Central memory CD8-positive, alpha-beta T cell (primary cell): ENCODE data around the gene TXLNG.
"Not testable (repeated sequence)": the region's sequence is repeated elsewhere in the genome, so short reads cannot be mapped to it uniquely, and the experiment has no call there.

Experiments
- ATAC-seq: fragments of 150-1000 bp; cut with Tn5 transposase; replicated peaks from 2 replicates; pipeline ENCODE4 v1.10.0; 2022; ENCODE audit warnings: mild to moderate bottlenecking, moderate FRiP score, moderate number of reproducible peaks; ENCODE audit not compliant: poor library complexity, severe bottlenecking; ENCODE audit errors: extremely low read depth
- DNase-seq, 2 donors: peaks; one replicate each; pipeline ENCODE4 v3.0.0; 2021; ENCODE audit warnings: low spot score in 2 of 2
- H3K27ac Mint-ChIP-seq: one replicate; pipeline ENCODE4 v1.8.0; 2022; ENCODE audit warnings: low read depth, mild to moderate bottlenecking, moderate library complexity, mixed read lengths
- H3K27me3 Mint-ChIP-seq: one replicate; pipeline ENCODE4 v1.8.0; 2022; ENCODE audit warnings: mixed read lengths
- H3K36me3 Mint-ChIP-seq: one replicate; pipeline ENCODE4 v1.8.0; 2022; ENCODE audit warnings: mild to moderate bottlenecking, moderate library complexity, mixed read lengths; ENCODE audit not compliant: insufficient read depth
- H3K4me1 Mint-ChIP-seq: one replicate; pipeline ENCODE4 v1.8.0; 2022; ENCODE audit warnings: mixed read lengths
- H3K4me3 Mint-ChIP-seq: one replicate; pipeline ENCODE4 v1.8.0; 2022; ENCODE audit warnings: mild to moderate bottlenecking, moderate library complexity, mixed read lengths
- H3K9me3 Mint-ChIP-seq: one replicate; pipeline ENCODE4 v1.8.0; 2022; ENCODE audit warnings: mixed read lengths

The TXLNG gene

GRCh38 chrX:16851827-16852226, 65.6 kb downstream of the TXLNG start:
- DNase-seq (no peak), ATAC-seq (no peak)
- Mint-ChIP-seq H3K36me3 (peaks cover 34% of the 10 kb centered on the region), H3K9me3 (no peaks in the 10 kb centered on the region), H3K4me3 (no peak overlapping the region), H3K27me3 (no peaks in the 10 kb centered on the region), H3K4me1 (peaks cover 9% of the 10 kb centered on the region), H3K27ac (no peak overlapping the region)

- Mint-ChIP-seq H3K9me3 (no peaks in the 10 kb centered on the region), H3K27ac (no peak overlapping the region), H3K36me3 (peaks cover 31% of the 10 kb centered on the region), H3K27me3 (no peaks in the 10 kb centered on the region), H3K4me3 (no peak overlapping the region), H3K4me1 (peaks cover 13% of the 10 kb centered on the region)
- no peak for DNase-seq
- ATAC-seq: no peak
These were observed 66.4 kb downstream of the TXLNG start for GRCh38 chrX:16852617-16853179.

GRCh38 chrX:16853537-16853936, 67.3 kb downstream of the TXLNG start:
- no peak overlapping the region for H3K27ac Mint-ChIP-seq
- H3K4me1 Mint-ChIP-seq: peaks cover 13% of the 10 kb centered on the region
- no peaks in the 10 kb centered on the region for H3K9me3 Mint-ChIP-seq

GRCh38 chrX:16855363-16856075, 69.3 kb downstream of the TXLNG start:
- Mint-ChIP-seq H3K27ac (no peak overlapping the region), H3K36me3 (peaks cover 22% of the 10 kb centered on the region), H3K9me3 (no peaks in the 10 kb centered on the region), H3K4me3 (no peak overlapping the region), H3K4me1 (peaks cover 27% of the 10 kb centered on the region), H3K27me3 (no peaks in the 10 kb centered on the region)
- no peak for ATAC-seq
- DNase-seq: no peak

More at GRCh38 chrX:16853537-16853936, 67.3 kb downstream of the TXLNG start:
- H3K4me3 Mint-ChIP-seq: no peak overlapping the region
- ATAC-seq (no peak), DNase-seq (no peak)
- H3K27me3 Mint-ChIP-seq: no peaks in the 10 kb centered on the region
- peaks cover 25% of the 10 kb centered on the region for H3K36me3 Mint-ChIP-seq

- H3K27me3 Mint-ChIP-seq, H3K9me3 Mint-ChIP-seq, H3K27ac Mint-ChIP-seq, DNase-seq, ATAC-seq, H3K4me3 Mint-ChIP-seq: not testable (repeated sequence)
- Mint-ChIP-seq H3K36me3 (peaks cover 26% of the 10 kb centered on the region), H3K4me1 (peaks cover 27% of the 10 kb centered on the region)
These were observed 69.8 kb downstream of the TXLNG start for GRCh38 chrX:16856076-16856404.

- no peak overlapping the region for H3K27ac Mint-ChIP-seq
- H3K4me1 Mint-ChIP-seq: peaks cover 27% of the 10 kb centered on the region
These were observed 70.5 kb downstream of the TXLNG start for GRCh38 chrX:16856744-16857143.

GRCh38 chrX:16862829-16863228, 76.6 kb downstream of the TXLNG start:
- Mint-ChIP-seq H3K27me3 (no peaks in the 10 kb centered on the region), H3K36me3 (peaks cover 22% of the 10 kb centered on the region), H3K27ac (no peak overlapping the region), H3K9me3 (no peaks in the 10 kb centered on the region), H3K4me1 (peaks cover 20% of the 10 kb centered on the region), H3K4me3 (no peak overlapping the region)
- DNase-seq (no peak), ATAC-seq (no peak)

More at GRCh38 chrX:16856744-16857143, 70.5 kb downstream of the TXLNG start:
- DNase-seq (no peak), ATAC-seq (no peak)
- no peak overlapping the region for H3K4me3 Mint-ChIP-seq
- no peaks in the 10 kb centered on the region for H3K9me3 Mint-ChIP-seq
- no peaks in the 10 kb centered on the region for H3K27me3 Mint-ChIP-seq
- H3K36me3 Mint-ChIP-seq: peaks cover 27% of the 10 kb centered on the region

- H3K9me3 Mint-ChIP-seq: no peaks in the 10 kb centered on the region
- peak overlapping the region; percentile 99 for H3K4me3 Mint-ChIP-seq
- ATAC-seq: no peak
- H3K27me3 Mint-ChIP-seq: no peaks in the 10 kb centered on the region
- peaks cover 15% of the 10 kb centered on the region for H3K4me1 Mint-ChIP-seq
- H3K27ac Mint-ChIP-seq: no peak overlapping the region
- no peak for DNase-seq
- peaks cover 10% of the 10 kb centered on the region for H3K36me3 Mint-ChIP-seq
These were observed 81.7 kb downstream of the TXLNG start for GRCh38 chrX:16867947-16868346.

- H3K27ac Mint-ChIP-seq: peak overlapping the region; percentile 90
- H3K4me1 Mint-ChIP-seq: peaks cover 15% of the 10 kb centered on the region
- no peaks in the 10 kb centered on the region for H3K27me3 Mint-ChIP-seq
- peak overlapping the region; percentile 99 for H3K4me3 Mint-ChIP-seq
- H3K36me3 Mint-ChIP-seq: peaks cover 8% of the 10 kb centered on the region
- no peaks in the 10 kb centered on the region for H3K9me3 Mint-ChIP-seq
- DNase-seq (no peak), ATAC-seq (no peak)
These were observed 82.7 kb downstream of the TXLNG start for GRCh38 chrX:16868920-16869319.

- DNase-seq (peak in 1 of 2 donors; percentile 13), ATAC-seq (peak; percentile 35)
- Mint-ChIP-seq H3K27me3 (no peaks in the 10 kb centered on the region), H3K36me3 (peaks cover 8% of the 10 kb centered on the region), H3K4me3 (peak overlapping the region; percentile 99), H3K9me3 (no peaks in the 10 kb centered on the region), H3K4me1 (peaks cover 15% of the 10 kb centered on the region), H3K27ac (peak overlapping the region; percentile 99)
These were observed 83.3 kb downstream of the TXLNG start for GRCh38 chrX:16869393-16870094.

GRCh38 chrX:16870095-16870861, 84.0 kb downstream of the TXLNG start, which contains the start of gene RBBP7:
Gene RBBP7, minus strand, starts transcription at chrX:16870362. Its CDS starts 309 bp downstream, at chrX:16870053.
- no peaks in the 10 kb centered on the region for H3K27me3 Mint-ChIP-seq
- peak; percentile 83 to 90 for DNase-seq
- peak within 1 kb of the TSS; percentile 99 for H3K4me3 Mint-ChIP-seq
- peak; percentile 68 for ATAC-seq
- H3K9me3 Mint-ChIP-seq: no peaks in the 10 kb centered on the region
- peaks cover 15% of the 10 kb centered on the region for H3K4me1 Mint-ChIP-seq
- peak within 1 kb of the TSS; percentile 99 for H3K27ac Mint-ChIP-seq
- H3K36me3 Mint-ChIP-seq: peaks cover 8% of the 10 kb centered on the region
